HG03378 (cell line): ENCODE data around the gene MOCS1.

Source experiments
- ATAC-seq: cut with Tn5 transposase; IDR thresholded peaks from one replicate; pipeline ENCODE4 v1.9.1; 2021; ENCODE audit warnings: mild to moderate bottlenecking, moderate library complexity; ENCODE audit not compliant: unreplicated experiment

The MOCS1 gene

DNA sequence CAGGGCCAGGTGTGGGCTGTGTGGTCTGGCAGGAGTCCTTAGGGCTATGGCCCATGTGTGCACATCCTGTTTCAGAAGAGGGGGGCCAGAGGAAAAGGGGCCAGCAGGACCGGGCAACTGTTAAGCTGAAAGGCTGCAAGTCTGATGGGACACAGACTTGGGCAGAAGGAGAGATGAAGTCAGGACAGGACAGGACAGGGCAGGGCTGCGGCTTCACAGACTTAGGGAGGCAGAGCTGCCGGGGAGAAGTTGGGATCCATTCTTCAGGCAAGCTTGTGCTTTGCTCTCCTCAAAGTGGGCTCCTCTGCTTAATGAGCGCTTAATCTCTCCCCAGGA, 28.7 kb downstream of the MOCS1 start:
- no peak for ATAC-seq

GRCh38 chr6:39904946-39905639, 29.2 kb downstream of the MOCS1 start:
- no peak for ATAC-seq

GRCh38 chr6:39903656-39904055, 30.6 kb downstream of the MOCS1 start:
- ATAC-seq = no peak

DNA sequence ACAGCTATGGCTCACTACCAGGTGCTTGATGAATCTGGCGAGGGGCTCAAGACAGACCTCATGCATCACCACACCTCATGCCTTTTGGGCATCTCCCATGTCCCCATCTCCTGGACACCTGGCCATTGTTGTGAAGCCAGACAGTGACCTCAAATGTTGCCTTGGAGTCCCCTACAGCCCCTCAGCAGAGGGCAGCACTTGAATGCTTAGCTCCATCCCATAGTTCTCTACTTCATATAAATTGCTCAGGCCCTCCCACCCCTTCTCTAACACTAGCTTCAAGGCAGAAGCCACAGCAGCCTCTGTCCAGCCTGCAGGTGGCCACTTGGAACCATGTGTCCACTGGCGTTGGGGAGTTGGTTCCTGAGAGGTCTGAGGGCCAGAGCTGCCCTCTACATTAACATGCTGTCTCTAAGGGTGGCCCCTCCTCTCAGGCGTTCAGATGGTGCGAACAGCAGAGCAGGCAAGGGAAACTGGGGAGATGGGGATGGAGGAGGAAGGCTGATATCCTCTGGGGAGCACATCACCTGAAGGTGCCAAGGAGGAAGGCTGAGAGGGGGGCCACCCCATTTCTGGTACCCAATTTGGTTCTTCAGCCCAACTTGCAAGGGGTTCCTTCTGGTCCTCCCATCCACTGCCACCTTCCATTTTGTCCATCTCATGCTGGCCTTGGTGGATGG, 31.3 kb downstream of the MOCS1 start:
- ATAC-seq = no peak

DNA sequence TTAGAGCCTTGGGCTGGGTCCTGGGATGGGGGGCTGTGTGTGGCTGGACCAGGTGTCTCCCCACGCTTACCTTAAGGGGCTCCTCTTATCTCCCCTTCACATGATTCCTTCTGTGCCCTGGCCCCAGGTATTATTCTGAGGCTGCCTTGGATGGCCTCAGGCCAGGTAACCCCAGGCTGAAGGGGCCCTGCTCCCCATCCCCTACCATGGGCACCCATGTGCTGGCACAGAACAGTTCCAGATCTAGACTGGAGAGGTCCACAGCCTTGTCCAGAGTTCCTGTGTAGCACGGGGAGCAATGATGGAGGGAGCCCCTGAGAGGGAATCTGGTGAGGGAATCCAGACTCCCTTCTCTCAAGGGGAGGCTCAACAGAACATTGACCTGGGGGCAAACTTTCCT, 32.1 kb downstream of the MOCS1 start:
- ATAC-seq = no peak

- no peak for ATAC-seq
Observed at GRCh38 chr6:39901670-39902069, 32.6 kb downstream of the MOCS1 start.

DNA sequence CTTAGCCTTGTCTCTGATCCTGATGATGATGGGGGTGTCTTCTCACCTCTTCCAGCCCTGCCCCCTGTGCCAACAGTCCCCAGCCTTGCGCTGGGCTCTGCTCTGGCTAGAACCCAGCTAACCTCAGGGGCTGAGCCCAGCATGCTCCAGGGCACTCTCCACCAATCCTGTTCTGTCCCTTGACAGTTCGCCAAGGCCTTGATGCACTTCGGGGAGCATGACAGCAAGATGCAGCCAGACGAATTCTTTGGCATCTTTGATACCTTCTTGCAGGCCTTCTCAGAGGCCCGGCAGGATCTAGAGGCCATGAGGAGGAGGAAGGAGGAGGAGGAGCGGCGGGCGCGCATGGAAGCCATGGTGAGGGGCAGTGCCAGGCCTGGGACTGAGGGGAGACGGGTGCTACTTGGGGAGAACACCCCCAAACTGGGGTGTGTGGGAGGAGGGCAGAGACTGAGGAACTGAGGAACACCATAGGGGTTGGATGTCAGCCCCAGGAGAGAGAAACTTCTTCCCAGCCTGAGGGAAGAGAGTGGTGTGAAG, 33.1 kb downstream of the MOCS1 start:
- ATAC-seq = no peak

GRCh38 chr6:39899554-39900295, 34.5 kb downstream of the MOCS1 start:
- no peak for ATAC-seq

GRCh38 chr6:39898625-39899024, 35.6 kb downstream of the MOCS1 start:
- no peak for ATAC-seq

DNA sequence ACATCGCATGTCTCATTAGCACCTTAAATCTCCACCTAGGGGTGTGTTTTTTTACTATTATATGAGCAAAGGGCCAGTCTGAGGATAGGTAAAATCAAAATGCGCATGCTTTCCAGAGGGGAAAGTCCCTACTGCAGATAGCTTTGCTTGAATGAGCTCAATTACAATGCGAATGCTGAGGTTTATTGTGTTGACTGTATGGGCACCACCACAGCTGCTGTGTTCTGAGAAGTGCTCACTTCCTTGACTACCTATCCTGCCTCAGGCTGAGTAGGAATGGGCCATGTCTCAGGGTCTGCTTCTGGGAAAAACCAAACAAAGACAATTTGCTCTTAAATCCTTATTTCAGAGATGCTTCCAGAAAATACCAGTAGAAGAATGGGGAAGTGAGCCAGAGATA, 36.6 kb downstream of the MOCS1 start:
- ATAC-seq = no peak

- ATAC-seq = no peak
Observed at GRCh38 chr6:39896701-39897100, 37.6 kb downstream of the MOCS1 start.

- no peak for ATAC-seq
Observed at GRCh38 chr6:39893286-39893685, 41.0 kb downstream of the MOCS1 start.

DNA sequence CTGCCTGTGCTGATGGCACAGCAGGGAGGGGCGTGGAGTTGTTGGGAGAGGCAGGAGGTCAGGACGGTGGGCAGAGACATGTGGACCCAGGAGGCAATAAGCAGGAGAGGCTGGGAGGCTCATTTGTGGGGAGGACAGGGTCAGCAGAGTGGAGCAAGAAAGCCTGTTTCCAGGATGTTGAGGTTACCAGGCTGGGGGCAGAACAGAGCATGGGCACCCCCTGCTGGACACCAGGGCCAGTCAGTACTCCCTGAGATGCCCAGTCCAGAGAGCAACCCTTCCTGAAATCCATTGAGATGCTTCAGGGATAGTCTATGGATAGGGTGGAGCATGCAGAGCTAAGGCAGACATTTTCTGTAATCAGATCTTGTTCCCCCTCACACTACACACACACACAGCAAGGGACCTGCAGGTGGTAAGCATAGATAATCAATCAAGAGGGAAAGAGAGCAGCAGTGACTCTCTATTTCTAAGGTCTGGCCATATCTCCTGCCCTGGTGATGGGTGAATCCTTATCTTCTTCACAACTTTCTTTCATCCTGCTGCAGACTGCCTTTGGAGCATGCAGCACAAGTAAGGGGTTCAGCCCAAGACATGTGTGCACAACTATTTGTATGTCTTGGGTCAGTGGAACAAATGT, 41.7 kb downstream of the MOCS1 start:
- ATAC-seq = no peak

- ATAC-seq = no peak
Observed at GRCh38 chr6:39891976-39892375, 42.3 kb downstream of the MOCS1 start.

DNA sequence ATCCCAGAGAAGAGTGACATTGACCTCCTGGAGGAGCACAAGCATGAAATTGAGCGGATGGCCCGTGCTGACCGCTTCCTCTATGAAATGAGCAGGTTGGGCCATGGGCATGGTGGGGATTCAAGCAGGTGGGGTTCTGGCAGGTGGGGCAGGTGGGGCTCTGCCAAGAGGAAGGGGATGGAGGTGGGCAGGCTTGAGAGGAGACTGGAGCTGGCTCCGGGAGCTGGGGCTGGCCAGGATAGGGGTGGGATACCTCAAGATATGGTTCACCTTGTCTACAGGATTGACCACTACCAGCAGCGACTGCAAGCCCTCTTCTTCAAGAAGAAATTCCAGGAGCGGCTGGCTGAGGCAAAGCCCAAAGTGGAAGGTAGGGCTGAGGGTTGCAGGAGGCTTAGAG, 42.9 kb downstream of the MOCS1 start:
- ATAC-seq = no peak

GRCh38 chr6:39889229-39889628, 45.0 kb downstream of the MOCS1 start:
- no peak for ATAC-seq

DNA sequence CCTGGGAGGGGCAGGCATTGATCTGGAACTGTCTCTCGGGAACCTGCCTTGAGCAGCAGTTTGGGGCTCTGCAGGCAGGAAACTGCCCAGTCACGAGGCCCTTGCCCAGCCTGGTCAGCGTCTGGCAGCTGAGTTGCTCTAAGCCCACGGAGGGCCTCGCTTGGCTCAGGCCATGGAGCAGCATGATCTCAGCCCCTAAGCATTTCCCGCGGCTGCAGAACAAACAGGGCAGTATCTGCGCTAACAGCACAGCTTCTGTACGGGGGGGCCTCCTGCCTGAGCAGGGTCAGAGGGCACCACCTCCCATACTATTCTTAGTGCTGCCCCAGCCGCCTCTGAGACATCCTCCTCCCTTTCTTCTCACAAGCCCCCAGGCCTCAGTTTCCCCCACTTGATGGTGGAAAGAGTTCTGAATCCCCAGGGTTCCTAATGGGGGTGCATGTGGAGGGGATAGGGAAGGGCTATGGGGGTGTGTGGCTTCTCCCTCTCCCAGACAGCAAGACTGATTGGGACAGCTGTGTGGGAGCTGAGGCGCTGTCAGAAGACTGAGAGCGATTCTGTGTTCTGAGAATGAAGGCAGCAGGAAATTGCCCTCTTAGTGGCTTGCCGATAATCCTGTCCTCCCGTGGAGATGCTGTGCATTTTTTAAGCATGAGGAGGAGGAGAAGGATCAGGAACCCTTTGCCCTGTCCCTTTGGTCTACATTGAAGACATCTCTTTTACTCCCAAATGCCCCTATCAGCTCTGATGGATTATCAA, 46.4 kb downstream of the MOCS1 start:
- no peak for ATAC-seq

DNA sequence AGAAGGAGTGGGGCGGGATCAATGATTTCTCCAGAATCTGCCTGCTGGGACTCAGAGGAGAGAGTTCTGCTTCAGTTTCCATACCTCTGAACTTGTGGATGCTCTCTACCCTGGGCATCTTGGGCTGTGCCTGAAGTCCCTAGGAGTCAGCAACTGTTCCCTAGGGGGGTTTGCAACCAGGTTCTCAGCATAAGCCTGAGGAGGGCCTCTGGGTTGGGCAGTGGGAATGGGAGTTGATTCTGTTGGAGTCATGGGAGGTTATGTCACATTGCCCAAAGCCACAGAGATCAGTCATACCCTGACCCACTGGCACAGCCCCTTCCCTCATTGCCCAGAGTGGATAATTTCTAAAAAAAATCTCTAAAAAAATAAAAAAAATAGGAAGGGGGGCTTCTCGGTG, 47.4 kb downstream of the MOCS1 start:
- ATAC-seq = no peak

DNA sequence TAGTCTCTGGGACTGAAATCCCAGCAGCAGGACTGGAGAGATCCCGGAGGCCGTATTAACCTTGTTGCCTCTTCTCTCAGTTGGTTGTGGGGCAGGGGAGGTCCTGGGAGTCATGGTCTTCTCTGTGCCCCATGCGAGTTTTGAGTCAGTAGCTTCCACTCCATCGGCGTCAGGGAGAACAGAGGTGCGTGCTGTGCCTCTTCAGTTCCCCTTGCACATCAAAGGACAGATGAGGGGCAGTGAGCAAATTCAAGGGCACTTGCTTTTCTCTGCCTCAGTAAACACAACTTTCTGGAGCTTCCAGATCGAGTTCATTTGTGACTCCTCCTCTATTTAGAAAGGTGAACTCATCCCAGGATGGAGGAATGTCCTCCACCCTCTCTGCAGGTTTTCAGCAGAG, 48.6 kb downstream of the MOCS1 start:
- no peak for ATAC-seq

- ATAC-seq = no peak
Observed at GRCh38 chr6:39884696-39885095, 49.6 kb downstream of the MOCS1 start.

GRCh38 chr6:39882531-39882899, 51.7 kb downstream of the MOCS1 start:
- no peak for ATAC-seq
